Neural cell (in vitro differentiated cells): ENCODE results near the gene ARID1B. TPM values are rescaled to one million over a fixed set of nuclear protein-coding genes. Genes with fewer than 3 reads are reported as not detected.

ENCODE experiments used
- H2AFZ ChIP-seq: fragments of 200-600, 300-800 bp; sonication (generic), shearing (Covaris generic); 2 replicates; pipeline ENCODE4 v1.6.0; 2014; ENCODE audit warnings: low read depth, mild to moderate bottlenecking, antibody characterized with exemption, low read length, moderate library complexity
- H3F3A ChIP-seq: fragments of 200-600 bp; shearing (Covaris generic); 2 replicates; pipeline ENCODE4 v1.6.1; 2016; ENCODE audit warnings: mild to moderate bottlenecking, moderate library complexity, mixed read lengths, antibody characterized with exemption, low read length; ENCODE audit not compliant: insufficient read depth, poor library complexity, severe bottlenecking
- H3K27ac ChIP-seq: fragments of 200-600, 300-800 bp; sonication (generic), shearing (Covaris generic); 2 replicates; pipeline ENCODE4 v1.5.1; 2014; ENCODE audit warnings: mild to moderate bottlenecking, low read length, moderate library complexity
- H3K27me3 ChIP-seq: fragments of 300-800, 200-600 bp; sonication (generic), shearing (Covaris generic); 2 replicates; pipeline ENCODE4 v1.6.0; 2014; ENCODE audit warnings: mild to moderate bottlenecking, low read depth, low read length, moderate library complexity; ENCODE audit not compliant: insufficient read depth
- H3K36me3 ChIP-seq: fragments of 300-800, 200-600 bp; sonication (generic), shearing (Covaris generic); 2 replicates; pipeline ENCODE4 v1.5.1; 2014; ENCODE audit warnings: mild to moderate bottlenecking, antibody characterized with exemption, low read length, moderate library complexity; ENCODE audit not compliant: insufficient read depth
- H3K4me2 ChIP-seq: fragments of 300-800, 200-600 bp; sonication (generic), shearing (Covaris generic); 2 replicates; pipeline ENCODE4 v1.6.0; 2014; ENCODE audit warnings: mild to moderate bottlenecking, low read length
- H3K4me3 ChIP-seq: fragments of 300-800, 200-600 bp; sonication (generic), shearing (Covaris generic); 2 replicates; pipeline ENCODE4 v1.5.1; 2014; ENCODE audit warnings: mild to moderate bottlenecking, low read length, moderate library complexity
- H3K79me2 ChIP-seq: fragments of 200-600 bp; shearing (Covaris generic); replicated peaks from 2 replicates; pipeline ENCODE4 v1.6.0; 2014; ENCODE audit warnings: mild to moderate bottlenecking, low read length, moderate library complexity; ENCODE audit not compliant: insufficient read depth
- H3K9ac ChIP-seq: fragments of 300-800, 200-600 bp; sonication (generic), shearing (Covaris generic); 2 replicates; pipeline ENCODE4 v1.6.1; 2016; ENCODE audit warnings: mild to moderate bottlenecking, low read length, mixed read lengths
- H3K9me2 ChIP-seq: fragments of 200-600 bp; shearing (Covaris generic); 2 replicates; pipeline ENCODE4 v1.6.1; 2016; ENCODE audit warnings: mild to moderate bottlenecking, low read length, mixed read lengths; ENCODE audit not compliant: insufficient read depth
- H3K9me3 ChIP-seq: fragments of 200-600, 300-800 bp; sonication (generic), shearing (Covaris generic); 2 replicates; pipeline ENCODE4 v1.6.1; 2016; ENCODE audit warnings: mild to moderate bottlenecking, mixed run types, low read length, moderate library complexity, mixed read lengths
- H4K20me1 ChIP-seq: fragments of 200-600 bp; shearing (Covaris generic); 2 replicates; pipeline ENCODE4 v1.6.1; 2016; ENCODE audit warnings: mild to moderate bottlenecking, mixed run types; ENCODE audit not compliant: insufficient read depth
- EP300 ChIP-seq: fragments of 450-650 bp; conservative IDR thresholded peaks from 2 replicates; pipeline ENCODE4 v1.6.1; 2014; ENCODE audit warnings: antibody characterized with exemption, mild to moderate bottlenecking, moderate library complexity; ENCODE audit not compliant: poor library complexity, severe bottlenecking
- EZH2 ChIP-seq: fragments of 200-600, 300-800 bp; shearing (Covaris generic), sonication (generic); IDR thresholded peaks from 2 replicates; pipeline ENCODE4 v1.6.1; 2014; ENCODE audit warnings: antibody characterized with exemption, low read length, borderline replicate concordance, mild to moderate bottlenecking; ENCODE audit not compliant: insufficient read depth, poor library complexity, severe bottlenecking
- MXI1 ChIP-seq: fragments of 450-650 bp; conservative IDR thresholded peaks from 2 replicates; pipeline ENCODE4 v1.6.1; 2014; ENCODE audit warnings: antibody characterized with exemption, mild to moderate bottlenecking; ENCODE audit not compliant: poor library complexity, severe bottlenecking
- POLR2AphosphoS5 ChIP-seq: IDR thresholded peaks from 2 replicates; pipeline ENCODE4 v1.6.1; 2012
- RAD21 ChIP-seq: fragments of 450-650 bp; conservative IDR thresholded peaks from 2 replicates; pipeline ENCODE4 v1.6.1; 2014; ENCODE audit warnings: antibody characterized with exemption, mild to moderate bottlenecking, moderate library complexity
- REST ChIP-seq: IDR thresholded peaks from 2 replicates; pipeline ENCODE4 v1.6.1; 2012; ENCODE audit warnings: borderline replicate concordance
- SMC3 ChIP-seq: fragments of 450-650 bp; conservative IDR thresholded peaks from 2 replicates; pipeline ENCODE4 v1.6.1; 2014; ENCODE audit warnings: antibody characterized with exemption, mild to moderate bottlenecking, moderate library complexity; ENCODE audit not compliant: poor library complexity
- TAF1 ChIP-seq: IDR thresholded peaks from 2 replicates; pipeline ENCODE4 v1.6.1; 2012; ENCODE audit warnings: low read depth
- polyA plus RNA-seq: library from polyadenylated mRNA; depleted of rRNA; stranded (reverse); fragments of >200 nt; gene quantifications from 2 replicates; pipeline ENCODE4 v1.2.3, GENCODE V29; 2014
- TF ChIP-seq, protein P1 (sequence below): fragments of 450-650 bp; IDR thresholded peaks from 2 replicates; pipeline ENCODE4 v1.5.1; 2014; ENCODE audit warnings: antibody characterized with exemption, mild to moderate bottlenecking, moderate library complexity; ENCODE audit not compliant: poor library complexity, severe bottlenecking

The ARID1B gene
- polyA plus RNA-seq, 1 donor from 2014 or later = 35.0 TPM

GRCh38 chr6:157025437-157025836, 248.3 kb downstream of the ARID1B start:
- Histone ChIP-seq H3K27me3 (no peaks in the 10 kb centered on the region), H3K36me3 (no peaks in the 10 kb centered on the region), H3K27ac (no peak overlapping the region), H3K4me3 (no peak overlapping the region), H3K4me2 (no peak overlapping the region), H3K79me2 (peaks cover 33% of the 10 kb centered on the region), H4K20me1 (no peaks in the 10 kb centered on the region), H2AFZ (no peak overlapping the region), H3K9ac (no peak overlapping the region), H3K9me3 (no peaks in the 10 kb centered on the region), H3K9me2 (no peaks in the 10 kb centered on the region), H3F3A (peaks cover 4% of the 10 kb centered on the region)
- no peak for TF ChIP-seq SMC3
- TF ChIP-seq TAF1 = no peak
- no peak for TF ChIP-seq RAD21
- TF ChIP-seq EP300 = no peak
- no peak for TF ChIP-seq EZH2
- no peak for TF ChIP-seq REST

GRCh38 chr6:157029980-157030690, 253.0 kb downstream of the ARID1B start:
- Histone ChIP-seq H2AFZ (no peak overlapping the region), H3K4me3 (no peak overlapping the region), H3K27ac (no peak overlapping the region), H3K9me3 (no peaks in the 10 kb centered on the region), H3K27me3 (no peaks in the 10 kb centered on the region), H3K9ac (no peak overlapping the region), H3K36me3 (no peaks in the 10 kb centered on the region), H4K20me1 (peaks cover 15% of the 10 kb centered on the region), H3K79me2 (peaks cover 51% of the 10 kb centered on the region), H3F3A (no peaks in the 10 kb centered on the region), H3K9me2 (no peaks in the 10 kb centered on the region), H3K4me2 (no peak overlapping the region)
- TF ChIP-seq RAD21 (no peak), TAF1 (no peak), EP300 (no peak), POLR2AphosphoS5 (no peak), EZH2 (no peak), REST (no peak), MXI1 (no peak), SMC3 (no peak)
- TF ChIP-seq, protein P1, sequence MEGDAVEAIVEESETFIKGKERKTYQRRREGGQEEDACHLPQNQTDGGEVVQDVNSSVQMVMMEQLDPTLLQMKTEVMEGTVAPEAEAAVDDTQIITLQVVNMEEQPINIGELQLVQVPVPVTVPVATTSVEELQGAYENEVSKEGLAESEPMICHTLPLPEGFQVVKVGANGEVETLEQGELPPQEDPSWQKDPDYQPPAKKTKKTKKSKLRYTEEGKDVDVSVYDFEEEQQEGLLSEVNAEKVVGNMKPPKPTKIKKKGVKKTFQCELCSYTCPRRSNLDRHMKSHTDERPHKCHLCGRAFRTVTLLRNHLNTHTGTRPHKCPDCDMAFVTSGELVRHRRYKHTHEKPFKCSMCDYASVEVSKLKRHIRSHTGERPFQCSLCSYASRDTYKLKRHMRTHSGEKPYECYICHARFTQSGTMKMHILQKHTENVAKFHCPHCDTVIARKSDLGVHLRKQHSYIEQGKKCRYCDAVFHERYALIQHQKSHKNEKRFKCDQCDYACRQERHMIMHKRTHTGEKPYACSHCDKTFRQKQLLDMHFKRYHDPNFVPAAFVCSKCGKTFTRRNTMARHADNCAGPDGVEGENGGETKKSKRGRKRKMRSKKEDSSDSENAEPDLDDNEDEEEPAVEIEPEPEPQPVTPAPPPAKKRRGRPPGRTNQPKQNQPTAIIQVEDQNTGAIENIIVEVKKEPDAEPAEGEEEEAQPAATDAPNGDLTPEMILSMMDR = no peak
